GM18907 (cell line): ENCODE measurements around the gene METTL6.
A peak's percentile ranks its signal among the peaks of the same experiment; 100 is the strongest.
"Not testable (repeated sequence)": the region's sequence is repeated elsewhere in the genome, so short reads cannot be mapped to it uniquely, and the experiment has no call there.

Experiments used
- ATAC-seq: cut with Tn5 transposase; IDR thresholded peaks from one replicate; pipeline ENCODE4 v1.9.1; 2021; ENCODE audit warnings: mild to moderate bottlenecking, moderate library complexity; ENCODE audit not compliant: unreplicated experiment

The METTL6 gene

DNA sequence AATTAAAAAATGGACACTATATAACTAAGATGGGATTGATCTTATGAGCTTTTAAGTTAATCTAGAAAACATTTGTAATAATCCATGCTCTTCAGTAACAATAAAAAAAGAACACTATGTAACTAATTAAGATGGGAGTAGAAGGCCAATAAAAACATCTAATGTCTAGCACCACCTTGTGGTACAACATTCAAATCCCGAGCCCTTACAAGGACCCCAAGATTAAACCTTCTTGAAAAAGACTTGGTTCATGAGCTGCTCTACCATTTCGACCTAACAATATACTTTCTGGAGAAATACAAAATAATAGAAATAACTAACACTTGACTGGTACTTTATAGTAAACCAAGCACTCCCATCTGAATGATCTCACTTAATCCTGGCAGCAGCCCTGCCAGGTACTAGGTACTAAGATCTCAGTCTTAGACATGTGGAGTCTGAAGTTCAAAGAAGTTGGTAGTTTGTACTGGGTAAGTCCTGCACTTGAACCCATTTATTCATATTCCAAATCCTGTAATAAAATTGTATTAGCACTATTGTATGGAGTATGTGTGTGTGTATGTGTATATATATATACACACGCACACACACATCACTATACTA lies 21.8 kb downstream of the METTL6 start:
- peak; percentile 59 for ATAC-seq

DNA sequence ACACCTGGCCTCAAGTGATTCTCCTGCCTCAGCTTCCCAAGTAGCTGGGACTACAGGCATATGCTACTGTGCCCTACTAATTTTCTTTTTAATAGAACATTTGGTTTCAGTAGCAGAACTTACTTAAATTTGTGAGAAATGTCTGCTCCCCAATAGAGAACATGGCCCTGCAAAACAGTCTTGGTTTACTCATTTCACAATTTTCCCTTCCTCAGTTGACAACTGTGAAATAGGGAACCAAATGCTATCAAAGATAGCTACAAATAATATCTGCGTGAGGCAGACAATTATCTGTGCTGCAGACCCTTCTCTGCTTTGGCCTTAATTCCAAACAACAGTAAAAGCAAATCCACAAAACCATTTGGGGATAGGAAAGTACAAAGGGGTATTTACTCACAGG lies 22.6 kb downstream of the METTL6 start:
- no peak for ATAC-seq

DNA sequence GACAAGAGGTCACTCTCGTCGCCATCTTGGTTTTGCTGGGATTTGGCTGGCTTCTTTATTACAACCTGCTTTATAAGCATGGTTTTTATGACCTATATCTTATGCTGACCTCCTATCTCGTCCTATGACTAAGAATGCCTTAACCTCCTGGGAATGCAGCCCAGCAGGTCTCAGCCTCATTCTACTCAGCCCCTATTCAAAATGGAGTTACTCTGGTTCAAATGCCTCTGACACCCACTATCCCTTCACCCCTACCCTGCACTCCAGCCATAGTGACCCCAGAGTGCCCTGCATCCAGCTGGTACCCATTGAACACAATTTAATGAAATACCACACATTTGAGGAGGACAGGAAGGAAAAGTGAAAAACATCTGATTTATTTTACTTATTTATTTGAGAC lies 23.4 kb downstream of the METTL6 start:
- ATAC-seq = no peak

DNA sequence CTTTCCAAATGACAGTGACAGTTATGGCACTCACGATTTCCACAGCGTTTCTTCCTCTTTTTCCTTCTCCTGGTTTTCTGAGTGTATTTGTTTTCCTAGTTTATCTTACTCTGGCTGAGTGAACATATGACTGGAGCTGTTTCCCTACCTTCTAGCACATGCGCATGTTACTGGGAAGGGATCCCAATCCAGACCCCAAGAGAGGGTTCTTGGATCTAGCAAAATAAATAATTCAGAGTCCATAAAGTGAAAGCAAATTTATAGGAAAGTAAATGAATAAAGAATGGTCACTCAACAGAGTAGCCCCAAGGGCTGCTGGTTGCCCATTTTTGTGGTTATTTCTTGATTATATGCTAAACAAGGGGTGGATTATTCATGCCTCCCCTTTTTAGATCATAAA lies 23.8 kb downstream of the METTL6 start:
- ATAC-seq = no peak

DNA sequence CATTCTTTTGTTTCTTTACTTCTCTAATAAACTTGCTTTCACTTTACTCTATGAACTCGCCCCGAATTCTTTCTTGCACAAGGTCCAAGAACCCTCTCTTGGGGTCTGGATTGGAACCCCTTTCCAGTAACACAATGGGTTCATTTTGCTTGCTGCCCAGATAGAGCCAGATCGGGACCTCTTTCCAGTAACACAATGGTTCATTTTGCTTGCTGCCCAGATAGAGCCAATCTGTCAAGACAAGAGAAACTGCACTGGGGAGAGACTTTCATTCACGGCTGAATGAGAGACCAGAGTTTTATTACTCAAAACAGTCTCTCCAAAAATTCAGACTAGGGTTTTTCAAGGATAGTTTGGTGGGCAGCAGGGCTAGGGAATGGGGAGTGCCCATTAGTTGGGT lies 25.4 kb downstream of the METTL6 start:
- no peak for ATAC-seq

DNA sequence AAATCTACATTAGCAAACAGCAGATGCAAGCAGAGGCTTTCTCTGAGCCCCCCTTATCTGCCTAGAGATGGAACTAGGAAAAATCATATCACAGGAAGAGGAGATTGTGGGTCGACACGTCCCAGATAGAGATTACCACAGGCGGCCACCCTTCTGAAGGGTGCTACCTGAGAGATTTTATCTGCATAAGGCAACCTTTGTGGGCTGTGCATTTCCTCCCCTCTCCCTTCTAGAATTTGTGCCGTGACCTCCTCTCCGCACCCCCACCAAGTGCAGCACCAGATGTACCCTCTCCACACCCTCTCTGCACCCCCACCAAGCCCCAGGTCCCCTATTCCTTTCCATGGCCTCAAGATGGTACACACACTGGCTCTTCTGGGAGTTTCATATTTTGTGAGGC lies 27.4 kb downstream of the METTL6 start:
- no peak for ATAC-seq

DNA sequence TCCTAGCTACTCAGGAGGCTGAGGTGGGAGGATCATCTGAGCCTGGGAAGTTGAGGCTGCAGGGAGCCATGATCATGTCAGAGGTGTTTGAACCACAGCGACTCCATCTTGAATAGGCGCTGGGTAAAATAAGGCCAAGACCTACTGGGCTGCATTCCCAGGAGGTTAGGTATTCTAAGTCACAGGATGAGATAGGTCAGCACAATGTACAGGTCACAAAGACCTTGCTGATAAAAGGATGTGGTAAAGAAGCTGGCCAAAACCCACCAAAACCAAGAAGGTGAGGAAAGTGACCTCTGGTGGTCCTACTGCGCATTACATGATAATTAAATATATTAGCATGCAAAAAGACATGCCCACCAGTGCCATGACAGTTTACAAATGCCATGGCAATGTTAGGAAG lies 28.6 kb downstream of the METTL6 start:
- not testable (repeated sequence) for ATAC-seq

DNA sequence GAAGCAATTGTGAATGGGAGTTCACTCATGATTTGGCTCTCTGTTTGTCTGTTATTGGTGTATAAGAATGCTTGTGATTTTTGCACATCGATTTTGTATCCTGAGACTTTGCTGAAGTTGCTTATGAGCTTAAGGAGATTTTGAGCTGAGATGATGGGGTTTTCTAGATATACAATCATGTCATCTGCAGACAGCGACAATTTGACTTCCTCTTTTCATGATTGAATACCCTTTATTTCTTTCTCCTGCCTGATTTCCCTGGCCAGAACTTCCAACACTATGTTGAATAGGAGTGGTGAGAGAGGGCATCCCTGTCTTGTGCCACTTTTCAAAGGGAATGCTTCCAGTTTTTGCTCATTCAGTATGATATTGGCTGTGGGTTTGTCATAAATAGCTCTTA lies 34.1 kb downstream of the METTL6 start:
- ATAC-seq = not testable (repeated sequence)

DNA sequence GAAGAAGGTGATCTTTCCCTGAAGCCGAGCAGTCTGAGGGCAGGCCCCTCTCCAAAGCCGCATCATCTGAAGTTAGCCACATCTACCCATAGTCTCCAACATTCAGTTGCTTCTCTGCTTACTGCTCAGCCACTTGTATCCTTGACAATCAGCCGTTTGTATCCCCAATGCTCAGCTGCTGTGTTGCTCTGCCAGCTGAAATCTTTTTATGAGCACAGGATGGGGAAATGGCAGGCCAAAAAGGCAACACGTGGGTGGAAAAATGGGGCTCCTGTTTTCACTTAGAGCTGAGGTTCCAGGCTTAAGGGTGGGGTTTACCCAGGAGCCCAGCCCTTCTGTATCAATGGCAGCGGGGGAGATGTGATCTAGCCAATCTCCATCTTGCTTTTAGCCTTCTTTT lies 36.3 kb downstream of the METTL6 start:
- no peak for ATAC-seq

DNA sequence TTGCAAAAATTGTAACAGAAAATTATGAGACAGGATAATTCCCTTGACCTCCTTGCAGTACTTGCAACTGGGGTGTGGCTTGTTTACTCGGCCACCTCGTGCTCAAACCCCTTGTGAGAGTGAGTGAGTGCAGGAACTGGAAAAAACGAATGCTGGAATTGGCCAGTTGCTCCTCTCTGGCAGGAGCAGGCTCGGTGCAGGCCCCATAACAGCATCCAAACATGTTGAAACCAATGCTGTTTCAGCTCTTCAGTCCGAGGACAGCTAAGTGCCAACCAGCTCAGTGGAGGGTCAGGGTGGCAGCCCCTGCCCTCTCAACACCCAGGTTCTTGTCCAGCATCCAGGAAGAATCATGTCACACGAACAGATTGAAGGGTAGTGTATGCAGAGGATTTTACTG lies 36.9 kb downstream of the METTL6 start:
- ATAC-seq = no peak

DNA sequence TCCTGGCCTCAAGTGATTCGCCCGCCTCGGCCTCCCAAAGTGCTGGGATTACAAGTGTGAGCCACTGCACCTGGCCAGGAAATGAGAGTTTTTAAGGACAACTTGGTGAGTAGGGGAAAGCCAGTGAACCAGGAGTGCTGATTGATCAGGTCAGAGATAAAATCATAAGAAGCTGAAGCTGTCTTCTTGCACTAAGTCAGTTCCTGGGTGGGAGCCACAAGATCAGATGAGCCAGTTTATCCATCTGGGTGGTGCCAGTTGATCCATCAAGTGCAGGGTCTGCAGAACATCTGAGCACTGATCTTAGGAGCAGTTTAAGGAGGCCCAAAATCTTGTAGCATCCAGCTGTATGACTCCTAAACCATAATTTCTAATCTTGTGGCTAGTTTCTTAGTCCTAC lies 39.0 kb downstream of the METTL6 start:
- not testable (repeated sequence) for ATAC-seq

DNA sequence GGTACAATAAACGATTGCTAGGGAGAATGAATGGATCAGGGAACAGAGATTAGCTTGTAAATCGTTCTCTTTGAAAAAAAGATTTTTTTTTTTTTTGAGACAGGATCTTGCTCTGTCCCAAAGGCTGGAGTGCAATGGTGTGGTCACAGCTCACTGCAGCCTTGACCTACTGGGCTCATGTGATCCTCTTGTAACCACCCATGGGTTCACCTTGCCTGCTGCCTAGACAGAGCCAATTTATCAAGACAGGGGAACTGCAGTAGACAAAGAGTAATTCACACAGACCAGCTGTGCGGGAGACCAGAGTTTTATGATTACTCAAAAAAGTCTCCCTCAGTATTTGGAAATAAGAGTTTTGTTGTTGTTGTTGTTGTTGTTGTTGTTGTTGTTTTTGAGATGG lies 39.6 kb downstream of the METTL6 start:
- no peak for ATAC-seq

DNA sequence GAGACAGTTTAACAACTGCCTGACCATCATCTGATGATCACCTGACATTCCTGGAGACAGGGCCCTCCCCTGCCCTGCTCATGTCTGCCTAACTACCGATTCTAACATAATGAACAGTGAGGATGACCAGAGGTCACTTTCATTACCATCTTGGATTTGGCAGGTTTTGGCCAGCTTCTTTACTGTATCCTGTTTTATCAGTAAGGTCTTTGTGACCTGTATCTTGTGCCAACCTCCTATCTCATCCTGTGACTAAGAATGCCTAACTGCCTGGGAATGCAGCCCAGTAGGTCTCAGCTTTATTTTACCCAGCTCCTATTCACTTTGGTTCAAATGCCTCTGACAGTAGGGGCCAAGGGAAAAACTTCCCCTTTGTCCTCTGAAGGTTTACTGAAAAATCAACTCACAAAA lies 40.2 kb downstream of the METTL6 start:
- ATAC-seq = no peak

DNA sequence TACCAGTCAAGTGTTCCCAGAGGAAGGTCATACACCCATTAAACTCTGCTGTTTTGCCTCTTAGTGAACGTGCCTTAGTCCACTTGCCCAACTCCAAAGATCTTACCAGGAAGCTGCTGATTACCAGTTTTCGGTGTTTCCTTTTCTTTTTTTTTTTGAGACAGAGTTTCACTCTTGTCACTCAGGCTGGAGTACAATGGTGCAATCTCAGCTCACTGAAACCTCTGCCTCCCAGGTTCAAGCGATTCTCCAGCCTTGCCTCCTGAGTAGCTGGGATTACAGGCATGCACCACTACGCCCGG lies 40.7 kb downstream of the METTL6 start:
- not testable (repeated sequence) for ATAC-seq

DNA sequence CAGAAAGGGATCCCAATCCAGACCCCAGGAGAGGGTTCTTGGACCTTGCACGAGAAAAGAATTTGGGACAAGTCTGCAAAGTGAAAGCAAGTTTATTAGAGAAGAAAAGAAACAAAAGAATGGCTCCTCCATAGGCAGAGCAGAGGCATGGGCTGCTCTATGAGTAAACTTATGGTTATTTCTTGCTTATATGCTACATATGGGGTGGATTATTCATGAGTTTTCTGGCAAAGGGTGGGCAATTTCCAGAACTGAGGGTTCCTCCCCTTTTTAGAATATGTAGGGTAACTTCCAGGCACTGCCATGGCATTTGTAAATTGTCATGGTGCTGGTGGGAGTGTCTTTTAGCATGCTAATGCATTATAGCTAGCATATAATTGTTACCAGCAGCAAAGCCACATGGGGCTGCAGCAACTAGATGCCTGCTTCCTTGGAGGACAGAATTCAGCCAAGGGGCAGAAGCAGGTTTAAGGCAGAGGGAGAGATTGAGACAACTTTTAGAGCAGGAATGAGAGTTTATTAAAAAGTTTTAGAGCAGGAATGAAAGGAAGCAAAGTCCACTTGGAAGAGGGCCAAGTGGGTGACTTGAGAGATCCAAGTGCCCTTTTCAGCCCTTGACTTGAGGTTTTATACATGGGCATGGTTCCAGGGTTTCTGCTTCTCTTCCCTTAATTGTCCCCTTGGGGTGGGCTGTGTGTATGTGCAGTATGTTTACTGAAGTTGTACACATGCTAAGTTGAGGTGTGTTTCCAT lies 41.3 kb downstream of the METTL6 start:
- ATAC-seq = no peak

DNA sequence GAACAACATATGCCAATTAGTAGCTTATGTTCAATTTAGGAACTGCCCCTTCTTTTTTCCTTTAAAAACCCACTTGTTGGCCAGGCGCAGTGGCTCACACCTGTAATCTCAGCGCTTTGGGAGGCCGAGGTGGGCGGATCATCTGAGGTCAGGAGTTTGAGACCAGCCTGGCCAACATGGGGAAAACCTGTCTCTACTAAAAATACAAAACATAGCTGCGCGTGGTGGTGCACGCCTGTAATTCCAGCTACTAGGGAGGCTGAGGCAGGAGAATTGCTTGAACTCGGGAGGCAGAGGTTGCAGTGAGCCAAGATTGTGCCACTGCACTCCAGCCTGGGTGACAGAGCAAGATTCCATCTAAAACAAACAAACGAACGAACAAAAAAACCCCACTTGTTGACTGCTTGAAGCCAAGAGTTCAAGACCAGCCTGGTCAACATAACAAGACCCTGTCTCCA lies 42.1 kb downstream of the METTL6 start:
- peak; percentile 4 for ATAC-seq

DNA sequence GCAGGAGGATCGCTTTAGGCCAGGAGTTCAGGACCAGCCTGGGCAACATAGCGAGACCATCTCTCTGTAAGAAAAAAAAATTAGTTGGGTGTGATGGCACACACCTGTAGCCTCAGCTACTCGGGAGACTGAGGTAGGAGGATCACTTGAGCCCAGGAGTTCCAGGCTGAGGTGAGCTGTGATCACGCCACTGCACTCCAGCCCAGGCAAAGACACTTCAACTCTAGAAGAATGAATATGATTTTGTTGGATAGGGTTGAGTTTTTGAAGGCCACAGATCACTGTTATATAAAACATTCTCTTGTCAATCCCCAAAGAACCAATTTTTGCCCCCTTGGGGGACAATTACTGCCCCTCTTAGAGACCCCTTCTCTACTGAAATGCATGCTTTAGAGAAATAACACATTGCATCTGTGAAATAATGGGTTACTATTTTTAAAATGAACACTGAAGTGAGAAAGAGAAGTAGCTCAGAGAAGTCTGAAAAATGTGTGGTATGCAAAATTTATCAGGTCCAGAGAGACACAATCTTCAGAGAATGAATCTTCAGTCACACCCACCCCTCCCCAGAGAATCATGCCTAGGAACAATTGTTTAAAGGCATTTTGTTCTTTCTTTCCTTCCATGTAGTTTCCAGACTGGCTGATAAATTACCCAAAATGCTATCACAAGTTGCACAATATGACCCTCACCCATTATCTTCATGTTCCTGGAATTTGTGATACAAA lies 42.7 kb downstream of the METTL6 start:
- peak; percentile 83 for ATAC-seq

DNA sequence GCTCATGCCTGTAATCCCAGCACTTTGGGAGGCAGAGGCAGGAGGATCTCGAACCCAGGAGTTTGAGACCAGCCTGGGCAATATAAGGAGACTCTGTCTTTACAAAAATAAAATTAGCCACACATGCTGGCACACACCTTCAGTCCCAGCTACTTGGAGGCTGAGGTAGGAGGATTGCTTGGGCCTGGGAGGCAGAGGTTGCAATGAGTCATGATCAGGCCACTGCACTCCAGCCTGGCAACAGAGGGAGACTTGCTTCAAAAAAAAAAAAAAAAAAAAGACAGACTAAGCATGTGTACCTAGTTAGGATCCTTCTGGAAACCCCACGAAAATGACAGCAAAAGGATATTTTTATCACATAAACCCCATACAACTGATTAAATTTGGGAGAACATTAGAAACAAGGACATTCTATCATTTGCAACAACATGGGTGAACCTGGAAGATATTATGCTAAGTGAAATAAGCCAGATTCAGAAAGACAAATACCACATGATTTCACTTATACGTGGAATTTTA lies 44.9 kb downstream of the METTL6 start:
- no peak for ATAC-seq

DNA sequence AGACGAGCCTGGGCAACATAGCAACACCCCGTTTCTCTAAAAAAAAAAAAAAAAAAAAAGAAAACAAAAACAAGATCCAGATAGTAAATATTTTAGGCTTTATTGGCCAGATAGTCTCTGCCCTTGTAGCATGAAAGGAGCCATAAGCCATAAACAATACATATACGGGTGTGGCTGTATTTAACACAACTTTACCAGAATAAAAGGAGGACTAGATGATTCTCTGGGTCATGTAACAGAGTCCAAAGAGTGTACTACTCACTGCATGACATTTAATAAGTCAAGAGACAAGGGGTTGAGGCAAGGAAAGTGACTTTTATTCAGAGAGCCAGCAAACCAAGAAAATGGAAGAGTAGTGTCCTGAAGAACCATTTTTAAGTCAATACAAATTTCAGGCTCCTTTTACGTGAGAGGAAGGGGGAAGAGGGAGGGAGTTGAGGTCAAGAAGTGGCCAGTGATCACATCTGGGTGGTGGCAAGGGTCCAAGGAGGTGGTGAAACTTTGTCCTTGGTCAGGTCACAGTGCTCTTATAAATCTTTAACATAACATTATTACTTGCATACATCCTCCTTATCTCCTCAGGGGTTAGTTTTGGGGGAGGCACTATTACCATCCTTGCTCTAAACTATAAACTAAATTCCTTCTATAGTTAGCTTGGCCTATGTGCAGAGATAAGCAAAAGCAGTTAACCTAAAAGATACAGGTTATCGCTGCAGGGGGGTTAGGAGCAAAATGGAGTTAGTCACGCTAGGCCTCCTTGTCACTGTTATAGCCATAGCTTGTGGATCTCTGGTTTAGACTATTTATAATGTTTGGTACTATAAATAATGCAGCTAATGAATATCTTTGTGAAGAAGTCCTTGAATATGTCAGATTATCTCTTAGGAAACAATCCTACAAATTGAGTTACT lies 46.1 kb downstream of the METTL6 start:
- no peak for ATAC-seq

DNA sequence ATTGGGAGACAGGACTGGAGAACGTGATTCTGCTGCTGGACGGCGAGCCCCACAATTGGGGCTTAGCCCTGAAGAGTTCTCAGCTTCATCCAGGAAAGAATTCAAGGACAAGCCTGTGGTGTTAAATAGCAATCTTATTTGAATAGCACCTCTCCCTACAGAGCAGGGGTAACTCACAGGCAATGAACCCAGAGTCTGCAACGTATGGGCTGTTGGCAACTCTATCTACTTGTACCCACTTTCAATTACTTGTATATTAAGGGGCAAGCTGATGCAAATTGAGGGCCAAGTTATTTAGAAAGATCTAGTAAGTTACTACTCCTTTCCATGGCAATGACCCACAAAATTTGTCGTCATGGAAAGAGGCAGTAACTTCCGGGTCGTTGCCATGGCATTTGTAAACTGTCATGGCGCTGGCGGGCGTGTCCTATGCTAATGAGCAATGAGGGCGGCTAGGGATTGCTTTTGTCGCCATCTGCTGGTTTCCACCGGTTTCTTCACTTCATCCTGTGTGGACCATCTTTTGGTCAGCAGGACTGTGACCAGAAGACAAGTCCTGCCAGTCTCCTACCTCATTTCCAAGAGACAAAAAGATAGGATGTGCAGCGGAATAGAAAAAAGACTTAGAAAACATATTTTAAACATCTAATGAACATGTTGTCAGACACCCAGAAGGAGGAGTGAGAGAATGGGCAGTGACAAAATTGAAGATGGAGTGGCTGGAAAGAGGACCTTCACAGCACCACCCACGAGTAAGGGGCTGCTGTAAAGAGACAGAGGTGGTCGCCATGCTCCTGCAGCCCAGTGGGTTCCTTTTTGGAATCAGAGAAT lies 49.2 kb downstream of the METTL6 start:
- peak; percentile 82 for ATAC-seq
